Activated CD8-positive, alpha-beta memory T cell treated with anti-CD3 and anti-CD28 coated beads for 36 hours (primary cell): ENCODE measurements around the gene SMIM35. TPM values are rescaled to one million over a fixed set of nuclear protein-coding genes. Genes with fewer than 3 reads are reported as not detected.

ENCODE experiments used
- CTCF ChIA-PET: fragments of 350-600 bp; sonication (Branson Sonifier 250); formaldehyde crosslinking; loops from one replicate; lab custom pipeline; 2021; ENCODE audit warnings: antibody characterized with exemption; lab: Charles Lee
- POLR2A ChIA-PET: fragments of 350-600 bp; sonication (Branson Sonifier 250); formaldehyde crosslinking; loops from one replicate; lab custom pipeline; 2021; ENCODE audit warnings: antibody characterized with exemption; lab: Charles Lee
- total RNA-seq, 2 experiments: library from RNA; stranded (reverse); gene quantifications; one replicate each; pipeline ENCODE4 v1.2.3, GENCODE V29; 2021

Gene SMIM35
- total RNA-seq, 2 experiments from 2014 or later = 0.13 to 0.32 TPM

GRCh38 chr11:118016104-118016503 lies 70.7 kb downstream of the SMIM35 start:
- CTCF ChIA-PET = interaction anchor here (0.9 to 2.3 kb wide), 8 partner anchors 9 to 39 kb away, joined by 3 to 7 read pairs (median 4); no protein-coding TSS in a partner anchor
- POLR2A ChIA-PET = interaction anchor here (0.7 to 1.5 kb wide), 5 partner anchors 9 to 31 kb away, joined by 3 to 13 read pairs (median 3); no protein-coding TSS in a partner anchor

DNA sequence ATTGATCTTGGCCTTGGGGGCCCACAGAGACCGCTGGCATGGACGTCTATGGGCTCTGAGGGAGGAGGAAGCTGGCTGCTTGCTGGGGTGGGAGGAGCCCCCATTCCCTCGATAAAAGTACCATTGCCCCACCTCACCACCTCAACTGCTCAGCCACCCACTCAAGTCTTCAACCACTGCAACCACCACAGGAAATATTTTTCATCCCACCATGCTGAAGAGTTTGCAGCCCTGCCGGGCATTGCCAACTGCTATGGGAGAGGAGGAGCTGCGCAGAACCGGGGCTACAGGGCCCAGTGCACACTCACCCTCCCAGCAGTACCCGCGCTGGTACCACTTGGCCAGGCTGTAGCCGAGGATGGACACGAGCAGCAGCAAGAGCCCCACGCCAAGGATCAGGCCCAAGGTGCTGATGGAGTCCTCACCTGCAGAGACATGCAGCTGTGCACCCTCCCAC lies 71.3 kb downstream of the SMIM35 start:
- ChIA-PET CTCF (interaction anchor here (0.9 to 2.3 kb wide), 8 partner anchors 8 to 69 kb away, joined by 3 to 7 read pairs (median 4); no protein-coding TSS in a partner anchor), POLR2A (interaction anchor here (0.7 to 1.5 kb wide), 5 partner anchors 8 to 31 kb away, joined by 3 to 13 read pairs (median 3); no protein-coding TSS in a partner anchor)

DNA sequence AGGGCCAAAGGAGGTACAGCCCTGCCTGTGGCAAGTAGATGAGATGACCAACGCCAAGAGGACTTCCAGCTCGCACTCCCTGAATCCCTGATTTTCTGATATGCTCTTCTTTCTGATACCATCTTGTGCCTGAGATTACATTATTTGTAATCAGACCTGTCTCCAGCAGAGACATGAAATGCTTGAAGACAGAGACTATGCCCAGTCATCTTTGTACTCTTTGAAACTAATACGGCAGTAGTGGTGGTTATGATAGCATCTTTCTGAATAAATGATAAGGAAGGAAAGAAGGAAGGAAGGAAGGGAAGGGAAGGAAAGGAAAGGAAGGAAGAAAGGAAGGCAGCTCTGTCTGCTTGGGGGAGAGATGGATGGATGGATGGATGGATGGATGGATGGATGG lies 72.7 kb downstream of the SMIM35 start:
- ChIA-PET CTCF (no interaction called here), POLR2A (interaction anchor here (1.0 kb wide), 1 partner anchor 12 kb away, joined by 3 read pairs; no protein-coding TSS in a partner anchor)

DNA sequence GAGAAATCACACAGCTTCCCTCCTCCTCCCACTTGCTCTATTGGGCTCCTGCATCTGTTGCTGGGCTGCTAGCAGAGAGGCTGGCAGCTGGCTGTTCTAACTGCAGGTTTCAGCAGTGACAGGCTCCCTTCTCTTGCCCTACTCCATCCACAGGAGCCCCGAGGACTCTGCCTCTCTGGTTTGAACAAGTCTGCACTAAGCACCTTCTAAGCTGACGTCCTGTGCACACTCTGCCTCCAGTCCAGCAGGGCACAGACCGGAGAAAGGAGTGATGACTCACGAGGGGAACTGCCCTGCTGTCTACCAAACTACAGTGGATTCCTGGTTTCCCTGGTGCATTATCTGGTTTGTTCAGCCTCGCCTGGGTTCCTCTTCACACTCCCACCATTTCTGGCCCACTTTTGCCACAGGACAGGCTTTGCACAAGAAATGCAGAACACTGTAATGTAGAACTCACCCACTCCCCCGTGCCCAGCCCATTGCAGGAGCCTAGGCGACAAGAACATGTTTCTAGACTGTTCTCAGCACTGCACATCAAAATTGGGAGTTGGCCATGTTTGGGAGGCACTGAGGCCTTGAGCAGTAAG lies 74.6 kb downstream of the SMIM35 start:
- ChIA-PET POLR2A (interaction anchor here (1.4 kb wide), 1 partner anchor 10 kb away, joined by 4 read pairs; no protein-coding TSS in a partner anchor), CTCF (interaction anchor here (0.9 to 1.8 kb wide), 7 partner anchors 14 to 205 kb away, joined by 3 to 5 read pairs (median 4); no protein-coding TSS in a partner anchor)

GRCh38 chr11:118010738-118011461 lies 75.9 kb downstream of the SMIM35 start:
- ChIA-PET CTCF (interaction anchor here (0.7 to 1.0 kb wide), 2 partner anchors 9 to 40 kb away, joined by 3 to 4 read pairs; no protein-coding TSS in a partner anchor), POLR2A (no interaction called here)

DNA sequence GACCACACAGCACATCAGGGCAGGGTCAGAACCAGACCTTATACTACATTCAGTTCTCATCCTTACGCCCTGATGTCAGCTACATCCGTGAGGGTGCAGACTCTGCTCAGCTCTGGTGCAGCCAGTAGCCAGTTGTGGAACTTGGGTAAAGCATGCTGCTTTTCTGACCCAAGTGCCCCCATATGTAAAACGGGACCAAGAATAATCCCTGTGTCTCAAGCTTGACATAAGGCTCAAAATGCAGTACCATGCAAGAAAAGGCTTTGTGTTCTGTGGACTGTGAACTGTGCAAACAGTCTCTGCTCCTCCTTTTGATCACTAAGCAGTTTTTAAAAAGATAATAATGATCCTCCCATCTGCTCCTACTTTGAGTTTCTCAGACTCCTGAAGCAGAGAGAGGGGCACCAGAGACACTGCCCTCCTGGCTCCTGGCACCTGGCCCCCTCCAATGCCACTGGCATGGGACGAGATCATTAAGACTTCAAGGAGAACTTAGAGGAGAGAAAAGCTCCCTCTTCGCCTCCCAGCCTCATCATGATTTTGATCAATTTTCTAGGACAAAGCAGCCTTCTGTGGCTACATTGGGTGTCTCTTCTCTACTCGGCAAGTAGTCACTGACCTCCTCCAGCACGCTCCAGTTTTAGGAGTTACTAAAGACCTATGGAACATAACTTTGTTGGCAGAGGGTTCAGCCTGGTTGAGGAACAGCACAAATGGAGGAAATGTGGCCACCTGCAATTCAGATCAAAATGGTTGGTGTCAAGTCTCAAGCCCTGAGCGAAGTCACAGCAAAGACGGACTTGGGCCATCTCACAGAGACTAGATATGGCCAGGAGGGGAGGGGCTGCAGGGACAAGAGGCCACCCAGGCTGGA lies 76.7 kb downstream of the SMIM35 start:
- ChIA-PET CTCF (interaction anchor here (1.0 to 1.7 kb wide), 2 partner anchors 41 to 43 kb away, joined by 4 read pairs; no protein-coding TSS in a partner anchor), POLR2A (no interaction called here)

DNA sequence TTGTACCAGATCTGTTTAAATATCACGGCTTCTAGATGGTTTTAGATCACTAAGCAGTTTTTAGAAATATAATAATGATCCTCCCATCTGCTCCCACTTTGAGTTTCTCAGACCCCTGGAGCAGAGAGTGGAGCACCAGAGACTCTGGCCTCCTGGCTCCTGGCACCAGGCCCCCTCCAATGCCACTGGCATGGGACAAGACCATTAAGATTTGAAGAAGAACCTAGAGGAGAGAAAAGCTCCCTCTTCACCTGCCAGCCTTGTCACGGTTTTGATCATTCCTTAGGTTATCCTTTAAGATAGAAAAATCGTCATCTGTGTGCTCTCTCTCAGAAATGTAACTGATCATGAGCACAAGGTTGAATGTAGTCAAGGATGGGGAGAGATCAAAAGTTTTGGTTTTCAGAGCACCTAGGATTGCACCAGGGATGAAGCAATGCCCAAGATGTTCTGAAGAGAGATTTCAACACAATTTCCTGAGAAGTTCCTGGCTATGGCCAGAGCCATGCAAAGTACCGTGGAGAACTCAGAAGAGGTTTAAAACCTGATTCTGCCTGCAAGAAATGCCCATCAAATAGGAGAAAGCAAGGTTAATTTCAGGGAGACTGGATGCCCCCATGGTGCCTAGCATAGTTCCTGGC lies 78.4 kb downstream of the SMIM35 start:
- ChIA-PET CTCF (interaction anchor here (0.7 to 3.9 kb wide), 6 partner anchors 9 to 61 kb away, joined by 3 to 18 read pairs (median 5); no protein-coding TSS in a partner anchor), POLR2A (interaction anchor here (0.6 to 1.4 kb wide), 3 partner anchors 10 to 39 kb away, joined by 3 to 5 read pairs (median 5); no protein-coding TSS in a partner anchor)

- POLR2A ChIA-PET = interaction anchor here (0.5 to 1.8 kb wide), 7 partner anchors 8 to 39 kb away, joined by 3 to 12 read pairs (median 4); partner anchors contain the start of gene IL10RA
These were observed 79.0 kb downstream of the SMIM35 start for GRCh38 chr11:118007563-118008270.

DNA sequence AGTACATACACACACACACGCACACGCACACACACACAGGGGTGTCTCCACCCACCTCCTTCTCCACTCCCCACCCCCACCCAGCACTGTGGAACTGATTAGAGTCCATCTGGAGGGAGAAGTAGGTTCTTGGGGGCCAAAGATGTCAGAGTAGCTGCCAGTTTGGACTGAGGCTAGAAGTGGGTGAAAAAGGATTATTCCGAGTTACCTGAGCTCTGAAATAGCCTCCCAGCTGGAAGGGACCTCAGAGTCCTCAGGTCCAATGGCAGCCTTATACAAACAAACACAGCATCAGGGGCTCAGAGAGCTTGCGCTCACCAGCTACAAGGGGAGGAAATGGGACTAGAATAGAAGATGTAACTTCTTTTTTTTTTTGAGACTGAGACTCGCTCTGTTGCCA lies 79.7 kb downstream of the SMIM35 start:
- ChIA-PET CTCF (interaction anchor here (0.6 to 3.9 kb wide), 10 partner anchors 8 to 569 kb away, joined by 3 to 18 read pairs (median 5); no protein-coding TSS in a partner anchor), POLR2A (interaction anchor here (0.5 to 1.8 kb wide), 6 partner anchors 9 to 38 kb away, joined by 3 to 12 read pairs (median 4); partner anchors contain the start of gene IL10RA)

More at GRCh38 chr11:118007563-118008270, 79.0 kb downstream of the SMIM35 start:
- CTCF ChIA-PET = interaction anchor here (0.6 to 3.9 kb wide), 11 partner anchors 8 to 570 kb away, joined by 3 to 18 read pairs (median 4); no protein-coding TSS in a partner anchor

DNA sequence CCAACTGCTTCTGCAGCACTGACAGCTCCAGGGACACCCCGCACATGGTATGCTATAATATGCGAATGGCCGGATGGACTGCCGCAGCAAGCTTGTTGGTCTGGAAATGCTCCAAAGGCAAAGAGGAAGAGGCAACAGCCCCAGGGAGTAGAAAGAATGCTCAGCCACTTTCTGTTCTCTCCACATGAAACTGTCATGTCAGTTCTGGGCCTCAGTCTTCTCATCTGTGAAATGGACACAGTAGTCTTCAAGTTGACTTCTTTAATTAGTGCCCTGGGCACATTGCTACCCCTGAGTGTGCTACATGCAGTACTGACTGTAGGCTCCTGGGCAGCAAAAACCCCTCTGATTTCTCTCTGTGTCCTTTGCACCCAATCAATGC lies 80.6 kb downstream of the SMIM35 start:
- ChIA-PET POLR2A (interaction anchor here (1.8 to 12.2 kb wide), 2 partner anchors 10 to 19 kb away, joined by 12 to 205 read pairs; partner anchors contain the start of gene IL10RA), CTCF (interaction anchor here (1.0 to 3.9 kb wide), 2 partner anchors 46 to 59 kb away, joined by 3 to 18 read pairs; no protein-coding TSS in a partner anchor)

GRCh38 chr11:118005224-118006152 lies 81.3 kb downstream of the SMIM35 start:
- CTCF ChIA-PET = interaction anchor here (1.0 to 3.9 kb wide), 5 partner anchors 10 to 59 kb away, joined by 3 to 18 read pairs (median 3); no protein-coding TSS in a partner anchor
- POLR2A ChIA-PET = interaction anchor here (0.9 to 12.2 kb wide), 4 partner anchors 18 to 46 kb away, joined by 3 to 205 read pairs (median 3); partner anchors contain the start of gene IL10RA

DNA sequence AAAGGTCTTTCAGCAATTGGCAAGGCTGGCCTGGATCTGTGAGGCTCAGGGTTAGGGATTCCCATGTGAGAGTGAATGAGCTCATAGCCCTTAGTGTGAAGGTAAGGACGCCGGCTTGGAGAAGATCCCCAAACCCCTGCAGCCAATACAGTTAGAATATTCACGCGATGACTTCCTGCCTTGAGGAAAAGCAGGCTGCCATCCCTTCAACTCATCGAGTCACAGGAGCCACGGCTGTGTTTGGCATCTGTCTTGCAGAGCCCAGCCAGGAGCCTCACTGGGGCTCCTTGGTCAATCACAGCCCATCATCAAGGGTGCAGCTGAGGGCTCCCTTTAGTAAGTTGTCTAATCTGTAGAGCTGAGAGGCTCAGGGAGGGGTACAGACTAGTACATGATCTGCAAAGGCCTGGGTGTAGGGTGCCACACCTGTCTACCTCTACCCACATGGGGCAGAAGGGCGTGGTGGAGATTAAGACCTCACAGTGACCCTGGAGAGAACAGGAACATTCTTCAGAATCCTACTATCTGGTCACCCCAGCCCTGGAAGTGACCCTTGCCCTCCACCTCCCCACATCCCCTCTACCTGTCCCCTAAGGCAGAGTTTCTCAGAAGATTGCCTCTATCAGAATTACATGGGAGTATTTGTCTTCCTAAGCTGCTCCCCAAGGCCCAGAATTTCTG lies 82.1 kb downstream of the SMIM35 start:
- ChIA-PET POLR2A (interaction anchor here (0.9 to 12.2 kb wide), 5 partner anchors 12 to 46 kb away, joined by 3 to 205 read pairs (median 3); partner anchors contain the start of gene IL10RA), CTCF (interaction anchor here (1.0 to 3.9 kb wide), 4 partner anchors 11 to 58 kb away, joined by 3 to 18 read pairs (median 3); no protein-coding TSS in a partner anchor)

DNA sequence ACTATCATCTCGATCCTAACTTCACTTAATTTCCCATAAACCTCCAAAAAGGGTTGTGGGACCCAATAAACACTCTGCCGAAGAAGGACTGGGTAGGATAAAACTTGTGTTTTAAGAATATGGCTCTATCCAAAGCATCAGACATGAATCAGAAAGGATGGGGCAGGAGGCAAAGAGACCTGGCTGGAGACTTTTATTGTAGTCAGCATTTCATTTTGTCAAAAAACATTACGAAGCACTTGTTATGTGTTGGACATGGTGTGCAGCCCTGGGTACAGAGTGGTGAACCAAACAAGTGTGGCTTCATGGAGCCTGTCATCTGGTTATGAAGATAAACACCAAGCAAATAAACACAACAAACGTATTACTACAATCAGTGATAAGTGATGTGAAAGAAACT lies 83.3 kb downstream of the SMIM35 start:
- ChIA-PET CTCF (interaction anchor here (1.1 to 3.9 kb wide), 5 partner anchors 9 to 188 kb away, joined by 3 to 22 read pairs (median 6); partner anchors contain the start of gene IL10RA), POLR2A (interaction anchor here (0.8 to 12.2 kb wide), 7 partner anchors 13 to 188 kb away, joined by 3 to 205 read pairs (median 13); partner anchors contain the start of gene IL10RA)
